ENCODE results near the gene ARFGEF3.

The ARFGEF3 gene

DNA sequence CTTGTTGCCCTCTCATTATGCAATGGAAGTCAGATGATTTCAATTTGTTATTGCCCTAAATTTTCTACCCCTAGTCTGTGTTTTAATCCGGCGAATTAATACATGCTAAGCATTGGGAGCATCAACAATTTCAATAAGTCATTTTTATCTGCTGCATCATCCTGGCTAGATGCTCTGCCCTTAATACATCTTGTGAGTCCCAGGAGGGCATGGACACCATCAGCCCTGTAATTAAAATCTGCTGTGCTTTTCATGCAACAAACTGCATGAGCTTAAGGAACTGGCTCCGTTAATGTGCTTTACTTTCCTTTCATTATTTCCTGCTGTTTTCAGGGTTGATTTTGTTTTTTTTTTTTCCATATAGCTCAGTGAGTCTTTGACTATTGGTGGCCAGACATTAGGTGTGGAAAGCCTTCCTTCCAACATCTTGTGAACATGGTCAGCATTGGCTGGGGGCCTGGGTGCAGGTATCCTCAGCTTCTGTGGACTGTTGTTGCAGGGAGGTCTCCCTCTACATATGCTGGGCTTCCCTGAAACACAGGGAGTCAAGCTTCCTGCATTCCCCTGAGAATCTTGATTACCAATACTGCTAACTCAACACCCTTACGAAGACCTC is 65.1 kb downstream of the ARFGEF3 start:
- DNase-seq (ENCODE audit: insufficient read length, low spot score) (peak; percentile 30), FAIRE-seq (no peak)
- TF ChIP-seq, protein P1, sequence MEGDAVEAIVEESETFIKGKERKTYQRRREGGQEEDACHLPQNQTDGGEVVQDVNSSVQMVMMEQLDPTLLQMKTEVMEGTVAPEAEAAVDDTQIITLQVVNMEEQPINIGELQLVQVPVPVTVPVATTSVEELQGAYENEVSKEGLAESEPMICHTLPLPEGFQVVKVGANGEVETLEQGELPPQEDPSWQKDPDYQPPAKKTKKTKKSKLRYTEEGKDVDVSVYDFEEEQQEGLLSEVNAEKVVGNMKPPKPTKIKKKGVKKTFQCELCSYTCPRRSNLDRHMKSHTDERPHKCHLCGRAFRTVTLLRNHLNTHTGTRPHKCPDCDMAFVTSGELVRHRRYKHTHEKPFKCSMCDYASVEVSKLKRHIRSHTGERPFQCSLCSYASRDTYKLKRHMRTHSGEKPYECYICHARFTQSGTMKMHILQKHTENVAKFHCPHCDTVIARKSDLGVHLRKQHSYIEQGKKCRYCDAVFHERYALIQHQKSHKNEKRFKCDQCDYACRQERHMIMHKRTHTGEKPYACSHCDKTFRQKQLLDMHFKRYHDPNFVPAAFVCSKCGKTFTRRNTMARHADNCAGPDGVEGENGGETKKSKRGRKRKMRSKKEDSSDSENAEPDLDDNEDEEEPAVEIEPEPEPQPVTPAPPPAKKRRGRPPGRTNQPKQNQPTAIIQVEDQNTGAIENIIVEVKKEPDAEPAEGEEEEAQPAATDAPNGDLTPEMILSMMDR (IDR thresholded peaks at IDR 0.05; ENCODE audit: insufficient read depth, missing control alignments) = no peak

DNA sequence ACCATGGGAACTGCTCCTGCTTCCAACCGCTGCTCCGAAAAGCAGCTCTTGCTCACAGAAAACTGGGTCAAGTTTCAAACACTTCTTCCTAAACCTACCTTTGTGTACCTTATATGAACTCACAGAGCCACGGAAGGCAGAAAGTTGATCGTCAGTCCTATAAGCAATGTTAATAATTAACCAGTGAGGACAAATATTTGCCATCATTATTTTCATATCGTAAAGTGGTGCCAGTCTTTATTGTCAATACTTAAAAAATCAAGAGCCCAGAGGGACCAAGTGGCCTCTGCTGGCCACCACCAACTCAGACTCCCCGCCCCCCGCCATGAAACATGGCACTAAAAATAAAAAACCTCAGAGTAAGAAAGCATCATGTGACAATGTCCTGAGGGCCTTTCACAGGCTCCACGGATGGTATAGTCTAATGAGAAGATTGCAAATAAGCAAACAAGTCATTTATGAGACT is 65.6 kb downstream of the ARFGEF3 start:
- FAIRE-seq = no peak
- TF ChIP-seq, protein P1 (IDR thresholded peaks at IDR 0.05; ENCODE audit: insufficient read depth, missing control alignments) = no peak
- DNase-seq (ENCODE audit: insufficient read length, low spot score) = no peak

DNA sequence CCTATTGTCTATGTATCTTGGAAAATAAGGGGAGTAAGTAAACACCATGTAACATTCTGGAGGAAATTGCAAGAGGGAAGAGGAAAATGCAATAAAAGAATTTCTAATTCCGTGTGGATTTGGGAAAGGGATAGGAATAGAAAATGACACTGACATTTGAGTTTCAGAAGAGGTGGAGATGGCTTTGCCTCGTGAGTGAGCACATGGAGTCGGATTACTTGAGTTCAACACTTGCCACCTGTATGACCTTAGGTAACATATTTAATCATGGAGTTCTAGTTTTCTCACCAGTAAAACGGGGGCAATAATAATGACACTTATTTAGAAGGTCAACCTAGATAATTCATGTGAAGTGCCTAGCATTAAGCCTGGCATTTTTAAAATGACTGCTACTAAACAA is 67.3 kb downstream of the ARFGEF3 start:
- TF ChIP-seq, protein P1 (IDR thresholded peaks at IDR 0.05; ENCODE audit: insufficient read depth, missing control alignments) = no peak
- FAIRE-seq (no peak), DNase-seq (ENCODE audit: insufficient read length, low spot score) (no peak)

DNA sequence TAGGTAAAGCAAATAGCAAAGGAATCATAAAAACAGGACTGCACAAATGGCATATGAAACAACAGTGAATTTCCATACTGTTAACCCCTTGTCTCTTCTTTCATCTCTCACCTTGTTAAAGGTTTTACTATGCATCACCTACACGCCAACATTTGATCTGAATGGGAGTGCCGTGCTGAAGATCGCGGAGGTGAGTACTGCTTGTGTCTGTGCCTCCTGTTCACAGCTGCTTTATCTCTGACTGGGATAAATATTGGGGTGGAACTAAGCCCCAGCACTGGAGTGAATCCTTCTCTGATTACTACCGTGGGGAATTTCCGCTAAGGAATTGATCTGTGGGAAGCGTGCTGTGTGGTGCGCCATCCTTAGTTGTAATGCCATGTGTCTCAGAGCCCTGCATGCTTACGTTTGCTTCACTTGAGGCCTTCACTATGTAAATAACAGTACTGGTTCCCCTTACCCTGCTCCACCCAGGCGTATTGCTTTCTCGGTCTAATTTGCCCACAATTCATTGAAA is 68.0 kb downstream of the ARFGEF3 start:
- FAIRE-seq = no peak

DNA sequence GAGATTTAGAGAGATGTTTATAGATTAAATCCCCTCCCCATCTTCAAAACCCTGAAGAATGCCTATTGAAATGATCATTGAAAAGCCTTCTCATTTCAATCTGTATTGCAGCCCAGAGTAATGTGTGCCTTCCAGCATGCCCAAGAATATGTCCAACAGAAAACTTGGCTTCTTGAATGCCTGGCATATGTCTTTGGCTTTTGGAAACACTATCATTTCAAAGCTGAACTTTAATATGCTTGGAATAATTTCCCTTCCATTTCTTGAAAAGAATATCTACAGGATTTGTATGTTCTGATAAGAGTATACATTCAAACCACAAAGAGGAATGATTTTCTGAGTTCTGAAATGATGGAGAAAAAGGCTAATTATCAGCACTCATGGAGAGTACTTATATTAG is 68.5 kb downstream of the ARFGEF3 start:
- DNase-seq (ENCODE audit: insufficient read length, low spot score) (no peak), FAIRE-seq (no peak)

More for the DNA sequence above, 68.0 kb downstream of the ARFGEF3 start:
- no peak for DNase-seq (ENCODE audit: insufficient read length, low spot score)
- TF ChIP-seq, protein P1 (IDR thresholded peaks at IDR 0.05; ENCODE audit: insufficient read depth, missing control alignments) = no peak

DNA sequence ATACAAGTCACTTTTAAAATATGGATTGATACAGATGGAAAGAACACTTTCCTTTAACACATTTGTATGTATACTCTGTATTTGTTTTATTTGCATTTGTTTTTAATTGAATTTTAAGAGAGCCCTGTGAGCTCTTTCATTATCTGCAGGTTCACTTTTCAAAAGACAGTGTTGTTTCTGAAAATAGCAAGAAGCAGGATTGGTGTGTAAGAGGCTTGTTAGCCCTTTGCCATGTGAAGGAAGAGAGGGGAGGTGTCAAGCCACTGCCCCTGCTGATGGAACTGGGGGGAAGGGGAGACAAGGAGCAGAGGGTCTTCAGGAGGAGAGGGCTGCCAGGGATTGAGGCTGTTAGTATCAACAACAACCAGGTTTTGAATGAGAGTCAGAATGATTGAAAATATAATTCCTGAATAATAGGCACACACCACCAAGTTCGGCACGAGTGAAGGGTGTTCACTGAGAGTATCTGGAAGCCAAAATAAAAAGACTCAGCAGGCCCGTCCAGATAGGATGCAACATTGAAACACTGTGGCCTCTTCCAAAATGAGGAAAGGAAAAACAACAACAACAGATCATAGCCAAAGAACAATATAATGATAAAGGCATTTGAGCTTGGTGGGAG is 69.1 kb downstream of the ARFGEF3 start:
- DNase-seq (ENCODE audit: insufficient read length, low spot score) (no peak), FAIRE-seq (no peak)
- TF ChIP-seq, protein P1 (IDR thresholded peaks at IDR 0.05; ENCODE audit: insufficient read depth, missing control alignments) = no peak

More for the DNA sequence above, 68.5 kb downstream of the ARFGEF3 start:
- TF ChIP-seq, protein P1 (IDR thresholded peaks at IDR 0.05; ENCODE audit: insufficient read depth, missing control alignments) = no peak

DNA sequence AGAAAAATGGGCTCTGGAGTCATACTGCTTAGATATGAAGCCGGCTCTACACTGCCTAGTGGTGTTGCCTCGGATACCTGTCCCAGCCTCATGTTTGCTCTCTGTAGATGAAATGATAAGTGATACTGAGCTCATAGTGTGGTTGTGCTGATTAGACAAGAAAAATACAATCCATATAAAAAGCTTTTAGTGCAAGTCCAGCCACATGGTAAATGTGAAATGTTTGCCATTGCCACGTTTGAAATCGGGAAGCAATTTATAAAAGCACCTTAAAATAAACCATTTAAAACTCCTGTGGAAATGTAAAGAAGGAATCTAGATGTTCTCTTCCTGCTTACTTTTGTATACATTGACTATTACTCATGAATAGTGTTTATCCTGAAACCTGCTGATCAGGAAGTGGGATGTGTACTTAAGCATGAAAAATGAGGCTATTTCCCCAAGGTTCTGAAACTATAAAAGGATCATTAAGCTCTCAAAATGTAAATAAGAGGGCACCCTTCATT is 69.7 kb downstream of the ARFGEF3 start:
- DNase-seq (ENCODE audit: insufficient read length, low spot score) (no peak), FAIRE-seq (no peak)

More for the DNA sequence above, 69.7 kb downstream of the ARFGEF3 start:
- TF ChIP-seq, protein P1 (IDR thresholded peaks at IDR 0.05; ENCODE audit: insufficient read depth, missing control alignments) = no peak

Measured in D721Med (cell line).